ENCODE data around the gene OPCML. TPM values are rescaled to one million over a fixed set of nuclear protein-coding genes. Genes with fewer than 3 reads are reported as not detected.

OPCML gene
- total and polyA plus RNA-seq, 4 donors = under 0.01 to 0.01 TPM; not detected in 2

DNA sequence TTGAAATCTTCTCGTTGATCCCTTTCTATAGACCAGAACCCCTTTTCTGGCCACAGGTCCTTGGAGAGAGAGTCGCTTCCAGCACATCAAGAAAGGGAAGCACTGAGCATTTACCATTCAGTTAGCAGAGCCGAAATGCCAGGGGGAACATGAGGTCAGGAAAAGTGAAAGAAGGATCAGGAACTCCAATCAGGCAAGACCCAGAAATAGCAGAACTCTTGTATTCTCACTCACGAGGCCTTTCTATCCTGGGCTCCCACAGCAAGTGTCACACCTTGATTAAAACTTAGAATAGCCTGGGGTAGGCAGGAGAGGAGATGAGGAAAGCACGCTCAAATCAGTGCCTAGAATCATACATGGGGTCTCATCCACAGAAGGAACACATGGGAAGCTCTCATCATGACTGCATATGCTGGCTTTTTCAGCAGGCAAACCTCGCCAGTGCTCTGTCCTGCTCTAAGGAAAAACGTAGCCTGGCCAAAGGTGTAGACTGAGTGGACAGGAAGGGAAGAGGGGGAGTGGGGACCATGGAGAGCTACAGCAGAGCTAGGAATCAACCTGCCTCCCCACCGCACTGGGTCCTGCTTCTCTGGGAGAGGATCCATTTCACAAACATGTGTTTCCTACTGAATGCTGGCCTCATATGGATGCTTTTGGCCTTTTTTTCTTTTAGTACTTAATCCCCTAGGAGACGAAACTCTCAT, 40.5 kb downstream of the OPCML start:
- no peak overlapping the region for H3K4me3 ChIP-seq (ENCODE audit: low read depth in 1 of 3, low read length in 3 of 3)
- H3K4me1 ChIP-seq (ENCODE audit: control insufficient read depth in 4 of 4, insufficient read depth in 4 of 4, low read length in 3 of 4) = no peaks in the 10 kb centered on the region
- TF ChIP-seq SP1 (IDR thresholded peaks at IDR 0.05) = no peak
- no peak for TF ChIP-seq RXRA (IDR thresholded peaks at IDR 0.05)
- no peak for TF ChIP-seq HNF4G (IDR thresholded peaks at IDR 0.05)
- TF ChIP-seq NR2F2 (IDR thresholded peaks at IDR 0.05) = no peak
- no peak for TF ChIP-seq EGR1 (IDR thresholded peaks at IDR 0.05; ENCODE audit: low read depth in 2 of 2)
- TF ChIP-seq, protein P1, sequence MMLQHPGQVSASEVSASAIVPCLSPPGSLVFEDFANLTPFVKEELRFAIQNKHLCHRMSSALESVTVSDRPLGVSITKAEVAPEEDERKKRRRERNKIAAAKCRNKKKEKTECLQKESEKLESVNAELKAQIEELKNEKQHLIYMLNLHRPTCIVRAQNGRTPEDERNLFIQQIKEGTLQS (IDR thresholded peaks at IDR 0.05) = no peak
- TF ChIP-seq, protein P2, sequence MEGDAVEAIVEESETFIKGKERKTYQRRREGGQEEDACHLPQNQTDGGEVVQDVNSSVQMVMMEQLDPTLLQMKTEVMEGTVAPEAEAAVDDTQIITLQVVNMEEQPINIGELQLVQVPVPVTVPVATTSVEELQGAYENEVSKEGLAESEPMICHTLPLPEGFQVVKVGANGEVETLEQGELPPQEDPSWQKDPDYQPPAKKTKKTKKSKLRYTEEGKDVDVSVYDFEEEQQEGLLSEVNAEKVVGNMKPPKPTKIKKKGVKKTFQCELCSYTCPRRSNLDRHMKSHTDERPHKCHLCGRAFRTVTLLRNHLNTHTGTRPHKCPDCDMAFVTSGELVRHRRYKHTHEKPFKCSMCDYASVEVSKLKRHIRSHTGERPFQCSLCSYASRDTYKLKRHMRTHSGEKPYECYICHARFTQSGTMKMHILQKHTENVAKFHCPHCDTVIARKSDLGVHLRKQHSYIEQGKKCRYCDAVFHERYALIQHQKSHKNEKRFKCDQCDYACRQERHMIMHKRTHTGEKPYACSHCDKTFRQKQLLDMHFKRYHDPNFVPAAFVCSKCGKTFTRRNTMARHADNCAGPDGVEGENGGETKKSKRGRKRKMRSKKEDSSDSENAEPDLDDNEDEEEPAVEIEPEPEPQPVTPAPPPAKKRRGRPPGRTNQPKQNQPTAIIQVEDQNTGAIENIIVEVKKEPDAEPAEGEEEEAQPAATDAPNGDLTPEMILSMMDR (IDR thresholded peaks at IDR 0.05; ENCODE audit: low read depth, low read length, missing input control) = no peak
- peaks cover 0 to 2% (median 0%) of the 10 kb centered on the region in 4 donors for H3K9me3 ChIP-seq (ENCODE audit: control insufficient read depth in 4 of 4, low read length in 3 of 4)
- H3K27me3 ChIP-seq (ENCODE audit: control insufficient read depth in 4 of 4, insufficient read depth in 4 of 4, low read length in 3 of 4) = no peaks in the 10 kb centered on the region
- no peak overlapping the region for H3K27ac ChIP-seq (ENCODE audit: low read depth in 1 of 2, low read length in 2 of 2)
- WGBS = 70% methylated on average over 9 of the region's 9 CpGs
- DNase-seq (ENCODE audit: low spot score) = no peak
- no peaks in the 10 kb centered on the region for H3K36me3 ChIP-seq (ENCODE audit: control insufficient read depth in 4 of 4, insufficient read depth in 3 of 4, low read depth in 1 of 4, low read length in 3 of 4)
- no peak overlapping the region for H3K9ac ChIP-seq (ENCODE audit: low read depth in 1 of 2, low read length in 2 of 2)

DNA sequence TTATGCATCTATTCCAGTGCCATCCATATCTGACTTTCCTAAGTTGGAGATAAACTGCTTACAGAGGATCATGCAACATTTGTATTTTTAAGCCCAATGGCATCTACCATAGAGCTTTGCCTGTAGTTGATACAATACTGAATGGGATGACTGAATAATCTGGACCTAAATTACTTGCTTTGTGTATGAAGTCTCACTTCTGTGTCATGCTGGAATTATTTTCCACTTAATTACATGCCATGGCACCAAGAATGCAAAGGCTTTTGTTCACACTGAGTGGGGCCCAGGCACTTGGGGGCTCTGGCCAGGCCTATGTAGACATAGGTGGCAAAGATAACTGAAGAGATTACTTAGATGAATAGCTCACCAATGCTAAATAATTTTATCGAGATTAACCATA, 51.6 kb downstream of the OPCML start:
- Histone ChIP-seq H3K27me3 (ENCODE audit: control insufficient read depth in 4 of 4, insufficient read depth in 4 of 4, low read length in 3 of 4) (no peaks in the 10 kb centered on the region), H3K4me1 (ENCODE audit: control insufficient read depth in 4 of 4, insufficient read depth in 4 of 4, low read length in 3 of 4) (no peaks in the 10 kb centered on the region), H3K27ac (ENCODE audit: low read depth in 1 of 2, low read length in 2 of 2) (no peak overlapping the region), H3K36me3 (ENCODE audit: control insufficient read depth in 4 of 4, insufficient read depth in 3 of 4, low read depth in 1 of 4, low read length in 3 of 4) (no peaks in the 10 kb centered on the region), H3K9me3 (ENCODE audit: control insufficient read depth in 4 of 4, low read length in 3 of 4) (no peaks in the 10 kb centered on the region), H3K9ac (ENCODE audit: low read depth in 1 of 2, low read length in 2 of 2) (no peak overlapping the region), H3K4me3 (ENCODE audit: low read depth in 1 of 3, low read length in 3 of 3) (no peak overlapping the region)
- WGBS = 75% methylated on average over 1 of the region's 1 CpG
- TF ChIP-seq, protein P2 (IDR thresholded peaks at IDR 0.05; ENCODE audit: low read depth, low read length, missing input control) = no peak
- no peak for TF ChIP-seq JUND (IDR thresholded peaks at IDR 0.05)
- TF ChIP-seq HNF4A (conservative IDR thresholded peaks at IDR 0.05) = no peak
- TF ChIP-seq RXRA (IDR thresholded peaks at IDR 0.05) = no peak
- no peak for TF ChIP-seq FOXA2 (IDR thresholded peaks at IDR 0.05)
- no peak for TF ChIP-seq EGR1 (IDR thresholded peaks at IDR 0.05; ENCODE audit: low read depth in 2 of 2)
- TF ChIP-seq TAF1 (conservative IDR thresholded peaks at IDR 0.05) = no peak
- TF ChIP-seq, protein P3, sequence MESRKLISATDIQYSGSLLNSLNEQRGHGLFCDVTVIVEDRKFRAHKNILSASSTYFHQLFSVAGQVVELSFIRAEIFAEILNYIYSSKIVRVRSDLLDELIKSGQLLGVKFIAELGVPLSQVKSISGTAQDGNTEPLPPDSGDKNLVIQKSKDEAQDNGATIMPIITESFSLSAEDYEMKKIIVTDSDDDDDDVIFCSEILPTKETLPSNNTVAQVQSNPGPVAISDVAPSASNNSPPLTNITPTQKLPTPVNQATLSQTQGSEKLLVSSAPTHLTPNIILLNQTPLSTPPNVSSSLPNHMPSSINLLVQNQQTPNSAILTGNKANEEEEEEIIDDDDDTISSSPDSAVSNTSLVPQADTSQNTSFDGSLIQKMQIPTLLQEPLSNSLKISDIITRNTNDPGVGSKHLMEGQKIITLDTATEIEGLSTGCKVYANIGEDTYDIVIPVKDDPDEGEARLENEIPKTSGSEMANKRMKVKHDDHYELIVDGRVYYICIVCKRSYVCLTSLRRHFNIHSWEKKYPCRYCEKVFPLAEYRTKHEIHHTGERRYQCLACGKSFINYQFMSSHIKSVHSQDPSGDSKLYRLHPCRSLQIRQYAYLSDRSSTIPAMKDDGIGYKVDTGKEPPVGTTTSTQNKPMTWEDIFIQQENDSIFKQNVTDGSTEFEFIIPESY (IDR thresholded peaks at IDR 0.05) = no peak
- TF ChIP-seq, protein P1 (IDR thresholded peaks at IDR 0.05) = no peak
- no peak for TF ChIP-seq HNF4G (IDR thresholded peaks at IDR 0.05)
- TF ChIP-seq RAD21 (IDR thresholded peaks at IDR 0.05) = no peak
- no peak for TF ChIP-seq GABPA (IDR thresholded peaks at IDR 0.05 in 1 of 2, conservative IDR thresholded peaks at IDR 0.05 in 1 of 2)
- TF ChIP-seq FOXA1 (IDR thresholded peaks at IDR 0.05) = no peak
- DNase-seq (ENCODE audit: low spot score) = no peak
